Germinal center (tissue), 1 donor: ENCODE measurements around the gene AKAP7.
"Not testable (repeated sequence)": the region's sequence is repeated elsewhere in the genome, so short reads cannot be mapped to it uniquely, and the experiment has no call there.

ENCODE experiments used
- DNase-seq: peaks from one replicate; pipeline ENCODE4 v3.0.0; 2012; ENCODE audit warnings: mixed read lengths, low spot score

Gene AKAP7

DNA sequence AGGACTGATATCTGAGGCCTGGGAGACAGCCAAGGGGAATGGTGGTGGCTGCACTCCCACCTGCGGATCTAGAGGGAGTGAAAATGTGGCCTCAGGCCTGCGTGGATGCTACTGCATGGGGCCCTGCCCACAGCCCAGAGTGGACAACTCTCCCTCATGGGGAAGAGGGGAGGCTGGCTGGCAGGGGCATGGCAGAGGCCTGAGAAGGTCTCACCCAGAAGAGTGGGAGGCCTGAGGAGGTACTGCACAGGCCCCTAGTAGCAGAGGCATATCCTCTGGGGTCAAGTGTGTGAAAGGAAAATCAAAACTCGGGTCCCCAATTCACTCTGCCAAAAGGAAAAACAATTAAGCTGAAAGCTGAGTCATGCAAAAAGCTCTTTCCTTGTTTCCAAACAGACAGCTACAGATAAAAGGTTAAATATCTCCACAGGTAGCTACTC, 158.2 kb downstream of the AKAP7 start:
- DNase-seq, result no peak

DNA sequence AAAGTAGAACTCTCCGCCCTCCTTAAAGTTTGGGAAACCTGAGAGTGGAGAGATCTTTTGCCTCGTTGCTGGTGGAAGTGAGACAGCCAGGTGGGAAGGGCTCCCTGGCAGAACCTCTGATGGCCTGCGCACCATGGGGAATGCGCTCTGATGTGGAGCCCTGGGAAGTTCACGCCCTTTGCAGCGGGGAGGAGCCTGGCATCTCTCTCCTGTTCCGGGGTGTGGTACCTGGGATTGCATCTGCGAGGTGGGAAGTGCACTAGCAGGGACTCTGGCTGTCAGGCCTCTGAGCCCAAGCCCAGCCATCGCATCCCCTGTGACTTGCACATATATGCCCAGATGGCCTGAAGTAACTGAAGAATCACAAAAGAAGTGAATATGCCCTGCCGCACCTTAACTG, 159.8 kb downstream of the AKAP7 start:
- no peak for DNase-seq

DNA sequence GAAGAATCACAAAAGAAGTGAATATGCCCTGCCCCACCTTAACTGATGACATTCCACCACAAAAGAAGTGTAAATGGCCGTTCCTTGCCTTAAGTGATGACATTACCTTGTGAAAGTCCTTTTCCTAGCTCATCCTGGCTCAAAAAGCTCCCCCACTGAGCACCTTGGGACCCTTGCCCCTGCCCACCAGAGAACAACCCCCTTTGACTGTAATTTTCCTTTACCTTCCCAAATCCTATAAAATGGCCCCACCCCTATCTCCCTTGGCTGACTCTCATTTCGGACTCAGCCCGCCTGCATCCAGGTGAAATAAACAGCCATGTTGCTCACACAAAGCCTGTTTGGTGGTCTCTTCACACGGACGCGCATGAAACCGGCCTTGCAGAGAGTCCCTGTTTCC, 165.6 kb downstream of the AKAP7 start:
- not testable (repeated sequence) for DNase-seq

DNA sequence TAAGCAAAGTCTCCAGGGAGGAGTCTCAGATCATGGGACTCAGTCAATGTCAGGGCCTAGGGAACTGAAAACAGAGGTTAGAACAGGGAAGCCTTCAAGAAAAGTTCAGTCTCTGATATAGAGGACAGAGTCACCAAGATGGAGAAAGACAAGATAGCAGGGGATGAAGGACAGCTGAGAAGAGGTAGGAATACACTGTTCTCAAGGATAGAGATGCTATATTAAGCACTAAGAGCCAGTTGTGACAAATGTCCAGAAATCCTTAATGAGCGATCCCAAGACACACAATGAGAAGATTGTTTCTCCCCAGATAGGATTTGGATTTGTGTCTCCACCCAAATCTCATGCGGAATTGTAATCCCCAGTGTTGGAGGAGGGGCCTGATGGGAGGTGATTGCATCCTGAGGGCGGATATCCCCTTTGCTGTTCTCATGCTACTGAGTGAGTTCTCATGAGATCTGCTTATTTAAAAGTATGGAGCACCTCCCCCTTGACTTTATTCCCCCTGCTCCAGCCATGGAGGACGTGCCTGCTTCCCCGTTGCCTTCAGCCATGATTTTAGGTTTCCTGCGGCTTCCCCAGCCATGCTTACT, 168.2 kb downstream of the AKAP7 start:
- DNase-seq, result no peak

DNA sequence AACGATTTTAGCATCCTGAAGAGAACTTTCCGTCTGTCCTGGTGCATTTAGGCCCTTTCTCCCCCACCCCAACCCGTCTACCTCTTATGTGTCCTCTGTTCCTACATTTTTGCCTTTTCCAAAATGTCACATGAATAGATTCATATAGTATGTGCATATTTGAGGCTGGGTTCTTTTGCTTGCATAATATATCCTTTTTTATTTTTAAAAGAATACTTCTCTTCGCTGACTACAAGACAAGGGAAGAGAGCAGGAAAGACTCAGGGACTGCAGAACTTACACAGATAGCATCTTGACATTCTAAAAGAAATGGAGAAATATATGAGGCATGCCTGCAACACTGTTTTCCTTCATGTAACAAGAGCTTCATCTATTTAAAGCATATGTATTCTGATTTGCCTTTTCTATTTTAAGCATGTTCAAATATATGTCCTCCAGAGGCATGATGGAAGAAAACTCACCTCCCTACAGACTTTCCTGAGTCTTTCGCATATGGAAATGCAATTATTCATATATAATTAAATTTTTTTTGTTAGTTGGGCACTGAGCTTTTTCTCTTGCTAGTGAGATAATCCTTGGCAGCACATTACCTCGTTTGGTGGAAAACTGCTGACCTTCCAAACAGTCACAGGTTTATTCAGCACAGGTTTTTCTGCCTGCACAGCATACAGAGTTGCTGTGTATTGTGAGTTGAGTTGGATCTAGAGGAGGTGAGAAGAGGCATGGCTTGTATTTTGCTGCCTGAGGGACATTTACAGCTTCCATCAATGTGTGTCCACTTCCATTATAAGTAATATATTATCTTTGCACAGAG, 170.0 kb downstream of the AKAP7 start:
- no peak for DNase-seq

DNA sequence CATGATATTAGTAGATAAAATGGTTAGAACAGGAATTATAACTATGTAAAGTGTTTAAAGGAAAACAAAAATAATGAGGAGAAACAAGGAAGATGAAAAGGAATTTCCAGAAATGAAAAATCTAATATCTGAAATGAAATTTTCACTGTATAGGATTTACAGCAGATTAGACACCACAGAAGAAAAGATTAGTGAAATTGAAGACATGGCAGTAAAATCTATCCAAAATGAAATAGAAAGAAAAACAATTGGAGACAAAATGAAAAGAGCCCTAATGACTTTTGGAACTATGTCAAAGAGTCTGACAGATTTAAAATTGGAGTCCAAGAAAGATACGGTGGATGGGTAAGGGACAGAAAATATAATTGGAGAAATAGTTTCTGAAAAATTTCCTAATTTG, 174.2 kb downstream of the AKAP7 start:
- DNase-seq, result no peak

DNA sequence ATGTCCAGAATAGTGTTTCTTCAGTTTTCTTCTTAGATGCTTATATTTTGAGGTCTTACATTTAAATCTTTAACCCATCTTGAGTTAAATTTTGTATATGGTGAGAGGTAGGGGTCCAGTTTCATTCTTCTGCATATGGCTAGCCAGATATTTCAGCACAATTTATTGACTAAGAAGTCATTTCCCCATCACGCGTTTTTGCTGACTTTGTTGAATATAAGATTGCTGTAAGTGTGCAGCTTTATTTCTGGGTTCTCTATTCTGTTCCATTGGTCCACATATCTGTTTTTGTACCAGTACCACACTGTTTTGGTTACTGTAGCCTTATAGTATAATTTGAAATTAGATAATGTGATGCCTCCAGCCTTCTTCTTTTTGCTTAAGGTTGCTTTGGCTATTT, 179.6 kb downstream of the AKAP7 start:
- no peak for DNase-seq

DNA sequence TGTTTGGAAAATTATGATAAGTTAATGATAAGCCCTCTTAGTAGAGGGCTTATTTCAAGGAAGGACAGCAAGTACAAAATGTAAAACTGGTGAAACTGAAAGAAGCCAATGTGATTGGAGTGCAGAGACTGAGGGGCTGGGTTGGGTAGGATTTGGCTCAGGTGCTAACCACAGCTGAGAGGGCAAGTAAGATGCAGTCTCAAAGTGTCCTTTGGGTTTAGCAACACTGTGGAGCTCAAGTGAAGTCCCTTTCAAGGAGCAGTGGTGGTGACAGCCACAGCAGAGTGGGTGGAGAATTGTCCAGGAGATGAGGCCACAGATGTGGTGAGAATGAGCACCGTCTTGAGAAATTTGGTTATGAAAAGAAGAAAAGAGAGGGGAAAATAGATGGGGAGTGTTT, 181.4 kb downstream of the AKAP7 start:
- no peak for DNase-seq

DNA sequence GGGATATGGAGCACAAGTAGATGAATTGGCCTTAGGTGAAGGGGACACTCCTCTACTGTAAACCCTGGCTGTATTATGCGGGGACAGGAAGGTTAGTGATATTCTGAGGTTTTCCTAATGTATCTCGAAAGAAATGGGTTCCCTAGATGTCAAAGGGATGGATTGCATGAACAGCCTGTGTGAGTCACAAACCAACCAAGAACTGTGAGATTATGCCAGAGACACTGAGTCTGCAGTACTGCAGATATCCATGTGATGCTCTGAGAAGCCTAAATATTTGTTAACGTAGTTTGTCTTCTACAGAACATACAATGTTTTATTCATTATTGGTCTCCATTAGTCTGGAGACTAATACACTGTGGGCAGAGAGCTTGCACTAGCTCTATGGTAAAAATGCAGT, 182.2 kb downstream of the AKAP7 start:
- no peak for DNase-seq

DNA sequence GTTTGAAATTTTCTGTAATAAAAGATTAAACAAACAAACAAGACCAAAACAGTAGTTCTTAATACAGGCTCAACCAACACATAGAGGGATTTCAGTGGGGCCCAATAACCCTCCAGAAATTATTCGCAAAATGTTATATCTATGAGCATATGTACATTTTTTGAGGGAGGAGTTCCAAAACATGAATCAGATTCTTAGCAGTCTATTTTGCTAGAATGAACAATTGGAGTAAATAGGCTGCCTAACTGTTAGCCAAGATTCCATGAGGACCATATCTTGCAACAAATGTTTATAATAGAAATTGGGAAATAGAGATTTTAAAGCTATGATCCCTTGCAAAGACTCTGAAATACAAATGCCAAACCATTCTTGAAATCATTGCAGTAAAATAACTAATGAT, 186.3 kb downstream of the AKAP7 start:
- no peak for DNase-seq

DNA sequence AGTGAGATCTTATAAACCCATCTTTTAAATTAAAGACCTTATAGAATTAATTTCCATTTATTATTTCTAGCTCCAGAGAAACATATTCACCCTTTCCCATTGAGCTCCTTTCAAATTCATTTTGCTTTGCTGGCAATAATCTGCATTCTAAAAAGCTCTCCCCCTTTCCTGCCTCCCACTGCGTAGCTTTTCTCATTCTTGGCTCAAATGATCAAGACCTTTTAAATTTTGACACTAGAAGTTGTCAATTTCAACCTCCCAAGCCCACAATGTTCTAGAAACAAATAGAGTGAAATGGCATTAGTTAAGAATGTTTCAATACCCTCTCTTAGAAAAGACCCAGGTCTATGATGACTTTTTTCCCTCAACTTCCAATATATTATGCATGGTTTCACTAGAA, 186.9 kb downstream of the AKAP7 start:
- no peak for DNase-seq

DNA sequence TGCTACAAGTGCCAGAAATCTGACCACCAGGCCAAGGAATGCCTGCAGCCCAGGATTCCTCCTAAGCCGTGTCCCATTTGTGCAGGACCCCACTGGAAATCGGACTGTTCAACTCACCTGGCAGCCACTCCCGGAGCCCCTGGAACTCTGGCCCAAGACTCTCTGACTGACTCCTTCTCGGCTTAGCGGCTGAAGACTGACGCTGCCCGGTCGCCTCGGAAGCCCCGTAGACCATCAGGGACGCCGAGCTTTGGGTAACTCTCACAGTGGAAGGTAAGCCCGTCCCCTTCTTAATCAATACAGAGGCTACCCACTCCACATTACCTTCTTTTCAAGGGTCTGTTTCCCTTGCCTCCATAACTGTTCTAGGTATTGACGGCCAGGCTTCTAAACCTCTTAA, 190.4 kb downstream of the AKAP7 start:
- not testable (repeated sequence) for DNase-seq

DNA sequence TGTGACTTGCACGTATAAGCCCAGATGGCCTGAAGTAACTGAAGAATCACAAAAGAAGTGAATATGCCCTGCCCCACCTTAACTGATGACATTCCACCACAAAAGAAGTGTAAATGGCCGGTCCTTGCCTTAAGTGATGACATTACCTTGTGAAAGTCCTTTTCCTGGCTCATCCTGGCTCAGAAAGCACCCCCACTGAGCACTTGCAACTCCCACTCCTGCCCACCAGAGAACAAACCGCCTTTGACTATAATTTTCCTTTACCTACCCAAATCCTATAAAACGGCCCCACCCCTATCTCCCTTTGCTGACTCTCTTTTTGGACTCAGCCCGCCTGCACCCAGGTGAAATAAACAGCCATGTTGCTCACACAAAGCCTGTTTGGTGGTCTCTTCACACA, 193.5 kb downstream of the AKAP7 start:
- not testable (repeated sequence) for DNase-seq

DNA sequence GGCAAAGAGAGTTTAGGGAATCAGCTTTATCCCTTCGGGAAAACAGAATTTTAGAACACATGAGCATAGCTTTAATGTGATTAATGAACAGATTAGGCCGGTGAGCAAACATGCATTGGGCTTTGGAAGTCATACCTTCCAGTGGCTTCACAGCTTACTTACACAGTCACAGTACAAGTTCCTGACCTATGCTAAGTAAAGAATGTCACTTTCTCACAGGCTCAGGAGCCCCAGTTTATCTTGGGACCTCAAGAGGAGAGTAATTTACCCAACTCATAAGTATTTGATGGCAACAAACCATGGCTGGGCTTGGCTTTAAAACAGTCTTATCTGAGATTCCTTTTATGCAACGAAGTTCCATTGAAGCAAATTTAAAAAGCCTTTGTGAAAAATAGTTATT, 195.9 kb downstream of the AKAP7 start:
- DNase-seq, result no peak

DNA sequence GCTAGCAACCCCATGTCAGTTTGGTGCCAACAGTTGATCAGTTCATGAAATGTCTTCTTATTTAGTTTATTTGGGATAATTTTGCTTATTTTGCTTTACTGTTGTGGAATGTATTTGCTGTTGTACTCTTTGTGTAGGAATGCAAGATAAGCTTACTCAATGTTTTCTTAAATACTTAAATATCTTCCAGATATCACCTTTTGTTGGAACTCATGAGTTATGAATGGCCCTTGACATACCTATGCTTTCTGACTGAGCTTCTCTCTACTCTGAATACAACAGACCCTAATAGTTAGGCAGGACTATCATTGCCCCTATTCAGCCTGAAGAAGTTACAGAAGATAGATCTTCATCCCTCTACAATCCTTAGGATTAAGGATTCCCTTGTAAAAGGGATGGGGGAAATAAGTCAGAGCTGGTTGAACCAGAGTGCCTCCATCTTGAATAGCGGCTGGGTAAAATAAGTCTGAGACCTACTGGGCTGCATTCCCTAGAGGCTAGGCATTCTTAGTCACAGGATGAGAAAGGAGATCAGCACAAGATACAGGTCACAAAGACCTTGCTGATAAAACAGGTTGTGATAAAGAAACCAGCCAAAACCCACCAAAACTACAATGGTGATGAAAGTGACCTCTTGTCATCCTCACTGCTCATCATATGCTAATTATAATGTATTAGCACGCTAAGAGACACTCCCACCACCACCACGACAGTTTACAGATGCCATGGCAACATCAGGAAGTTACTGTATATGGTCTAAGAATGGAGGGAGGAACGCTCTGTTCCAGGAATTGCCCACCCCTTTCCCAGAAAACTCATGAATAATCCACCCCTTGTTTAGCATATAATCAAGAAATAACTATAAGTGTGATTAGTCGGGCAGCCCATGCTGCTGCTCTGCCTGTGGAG, 196.9 kb downstream of the AKAP7 start:
- no peak for DNase-seq
